Activated T-cell treated with anti-CD3 and anti-CD28 coated beads for 1 hour (primary cell): ENCODE data around the gene ARHGEF25.
"Not testable (repeated sequence)": the region's sequence is repeated elsewhere in the genome, so short reads cannot be mapped to it uniquely, and the experiment has no call there.

Experiments
- DNase-seq: peaks from one replicate; pipeline ENCODE4 v3.0.0-alpha.2; 2020; ENCODE audit warnings: low read depth

The ARHGEF25 gene

DNA sequence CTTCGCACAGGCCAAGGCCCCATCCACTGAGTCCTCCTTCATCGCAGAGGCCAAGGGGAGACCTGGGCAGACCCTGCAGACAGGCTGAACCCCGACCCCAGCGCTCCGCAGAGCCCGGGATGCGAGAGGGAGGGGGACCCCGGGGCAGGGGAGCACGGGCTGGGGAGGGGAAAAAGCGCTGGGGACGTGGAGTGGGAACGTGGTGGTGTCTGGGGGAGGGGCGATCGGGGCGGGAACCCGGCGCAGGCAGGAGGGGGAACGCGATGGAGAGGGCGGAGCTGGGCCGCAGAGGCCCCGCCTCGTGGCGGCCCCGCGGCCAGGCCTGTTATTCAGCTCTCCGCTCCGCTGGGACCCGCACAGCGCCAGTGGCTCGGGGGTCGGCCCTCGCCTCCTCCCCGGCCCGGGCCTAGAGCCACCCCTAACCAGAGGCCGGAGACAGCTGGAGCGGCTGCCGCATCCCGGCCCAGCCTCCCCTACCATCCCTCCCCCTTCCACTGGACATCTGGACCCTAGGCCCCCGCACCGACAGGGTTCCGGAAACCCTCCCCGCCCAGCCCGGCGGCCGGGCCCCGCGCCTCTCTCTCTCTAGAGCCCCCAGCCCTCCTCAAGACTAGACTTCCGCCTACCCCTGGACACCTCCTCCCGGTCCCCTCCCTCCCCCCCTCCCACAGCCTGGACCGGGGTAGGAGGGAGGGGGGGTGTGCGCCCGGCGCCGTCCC lies at the start of gene ARHGEF25:
TSS of gene ARHGEF25 (plus strand) at position 328 of the 719 bp plus-strand sequence. CDS start 460 bp downstream, outside the sequence.
- no peak for DNase-seq

DNA sequence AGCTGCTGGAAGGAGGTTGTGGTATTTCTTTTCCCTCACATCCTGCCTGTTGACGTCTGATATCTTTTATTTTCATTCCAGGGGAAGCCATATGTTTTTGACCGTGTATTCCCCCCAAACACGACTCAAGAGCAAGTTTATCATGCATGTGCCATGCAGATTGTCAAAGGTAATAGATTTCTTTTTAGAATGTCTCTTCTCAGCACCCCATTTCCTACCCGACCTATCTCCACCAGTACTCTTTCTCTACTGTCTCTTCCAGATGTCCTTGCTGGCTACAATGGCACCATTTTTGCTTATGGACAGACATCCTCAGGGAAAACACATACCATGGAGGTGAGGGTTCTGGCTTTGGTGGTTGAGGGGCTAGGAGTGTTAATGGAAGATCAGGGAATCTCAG lies 47.9 kb upstream of the ARHGEF25 start:
- DNase-seq = no peak

GRCh38 chr12:57564178-57564740 lies 47.0 kb upstream of the ARHGEF25 start:
- no peak for DNase-seq

- no peak for DNase-seq
Observed at GRCh38 chr12:57568838-57569237, 42.4 kb upstream of the ARHGEF25 start.

DNA sequence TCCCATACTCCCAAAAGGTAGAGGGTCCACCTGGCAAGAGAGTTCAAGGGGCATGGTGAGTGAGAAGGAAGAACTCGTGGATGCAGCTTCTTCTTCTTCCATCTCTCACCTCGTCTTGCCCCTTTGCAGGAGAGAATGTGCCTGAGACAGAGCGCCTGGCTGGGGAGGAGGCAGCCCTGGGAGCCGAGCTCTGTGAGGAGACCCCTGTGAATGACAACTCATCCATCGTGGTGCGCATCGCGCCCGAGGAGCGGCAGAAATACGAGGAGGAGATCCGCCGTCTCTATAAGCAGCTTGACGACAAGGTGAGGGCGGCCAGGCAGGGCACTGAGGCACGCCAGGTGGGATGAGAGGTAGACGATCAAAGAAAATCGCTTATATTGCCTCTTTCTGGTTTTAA lies 41.4 kb upstream of the ARHGEF25 start:
- DNase-seq = no peak

DNA sequence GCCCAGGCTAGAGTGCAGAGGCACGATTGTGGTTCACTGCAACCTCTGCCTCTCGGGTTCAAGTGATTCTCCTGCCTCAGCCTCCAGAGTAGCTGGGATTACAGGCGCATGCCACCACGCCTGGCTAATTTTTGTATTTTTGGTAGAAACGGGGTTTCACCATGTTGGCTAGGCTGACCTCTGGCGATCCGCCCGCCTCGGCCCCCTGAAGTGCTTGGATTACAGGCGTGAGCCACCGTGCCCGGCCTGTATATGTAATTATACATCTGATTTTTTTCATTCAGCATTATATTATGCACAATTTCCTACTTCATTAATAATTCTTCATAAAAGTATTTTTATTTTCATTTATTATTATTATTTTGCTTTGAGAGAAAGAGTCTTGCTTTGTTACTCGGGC lies 40.8 kb upstream of the ARHGEF25 start:
- DNase-seq = not testable (repeated sequence)

DNA sequence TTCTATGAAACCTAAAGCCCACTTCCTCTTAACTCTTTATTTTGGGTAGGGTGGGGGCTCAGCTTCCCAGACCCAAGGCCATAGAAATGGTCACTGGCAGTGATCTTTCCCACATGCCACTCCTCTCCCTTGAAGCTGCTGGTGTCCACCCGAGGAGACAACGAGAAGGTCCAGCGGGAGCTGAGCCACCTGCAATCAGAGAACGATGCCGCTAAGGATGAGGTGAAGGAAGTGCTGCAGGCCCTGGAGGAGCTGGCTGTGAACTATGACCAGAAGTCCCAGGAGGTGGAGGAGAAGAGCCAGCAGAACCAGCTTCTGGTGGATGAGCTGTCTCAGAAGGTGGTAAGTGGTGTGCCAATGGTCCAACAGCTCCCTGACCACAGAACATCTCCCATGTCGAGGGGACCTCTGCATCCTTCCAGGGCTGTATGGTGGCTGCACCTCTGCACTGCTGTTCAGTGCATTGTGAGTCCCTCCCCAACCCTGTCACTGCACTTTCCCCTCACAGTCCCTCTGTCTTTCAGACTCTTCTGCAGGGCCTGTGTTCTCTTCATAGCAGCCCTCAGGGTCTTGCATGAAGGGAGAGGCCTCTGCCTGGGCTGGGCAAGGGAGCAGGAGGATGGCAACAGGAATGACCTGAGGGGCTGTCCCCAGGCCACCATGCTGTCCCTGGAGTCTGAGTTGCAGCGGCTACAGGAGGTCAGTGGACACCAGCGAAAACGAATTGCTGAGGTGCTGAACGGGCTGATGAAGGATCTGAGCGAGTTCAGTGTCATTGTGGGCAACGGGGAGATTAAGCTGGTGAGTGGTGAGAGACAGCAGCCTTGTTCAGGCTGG lies 39.1 kb upstream of the ARHGEF25 start:
- no peak for DNase-seq

- DNase-seq = no peak
Observed at GRCh38 chr12:57574795-57575194, 36.4 kb upstream of the ARHGEF25 start.

DNA sequence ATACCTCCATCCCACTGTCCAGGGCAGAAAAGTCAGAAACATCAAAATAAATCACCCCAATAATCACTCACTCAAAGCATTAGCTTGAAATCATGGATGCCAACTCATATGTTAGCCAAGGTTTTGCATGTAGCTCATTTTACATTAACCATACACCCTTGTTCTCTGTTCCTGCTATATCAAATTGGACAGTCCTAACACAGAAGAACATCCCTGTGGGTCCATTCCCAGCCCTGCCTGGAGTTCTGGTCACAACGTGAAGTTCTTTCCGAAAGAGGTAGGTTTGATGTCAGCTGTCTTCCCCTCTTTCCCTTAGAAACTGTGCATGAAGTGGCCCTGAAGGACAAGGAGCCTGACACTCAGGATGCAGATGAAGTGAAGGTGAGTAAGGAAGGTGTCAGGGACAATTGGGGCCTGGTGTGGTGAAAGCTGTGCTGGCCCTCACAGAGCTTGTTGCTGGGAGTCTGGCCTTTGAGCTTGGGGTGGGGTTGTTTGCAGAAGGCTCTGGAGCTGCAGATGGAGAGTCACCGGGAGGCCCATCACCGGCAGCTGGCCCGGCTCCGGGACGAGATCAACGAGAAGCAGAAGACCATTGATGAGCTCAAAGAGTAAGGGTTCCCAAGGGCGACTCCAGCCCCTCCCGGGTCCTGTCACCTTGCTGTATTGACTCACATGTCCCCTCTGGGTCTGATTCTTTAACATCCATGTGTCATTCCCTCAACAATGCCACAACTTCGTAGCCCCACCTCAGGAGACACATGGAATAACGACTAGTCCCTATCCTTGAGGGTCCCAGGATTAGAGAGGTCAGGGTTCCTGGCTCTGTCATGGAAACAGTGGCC lies 35.2 kb upstream of the ARHGEF25 start:
- DNase-seq = no peak

- DNase-seq = no peak
Observed at GRCh38 chr12:57576613-57577160, 34.5 kb upstream of the ARHGEF25 start.

DNA sequence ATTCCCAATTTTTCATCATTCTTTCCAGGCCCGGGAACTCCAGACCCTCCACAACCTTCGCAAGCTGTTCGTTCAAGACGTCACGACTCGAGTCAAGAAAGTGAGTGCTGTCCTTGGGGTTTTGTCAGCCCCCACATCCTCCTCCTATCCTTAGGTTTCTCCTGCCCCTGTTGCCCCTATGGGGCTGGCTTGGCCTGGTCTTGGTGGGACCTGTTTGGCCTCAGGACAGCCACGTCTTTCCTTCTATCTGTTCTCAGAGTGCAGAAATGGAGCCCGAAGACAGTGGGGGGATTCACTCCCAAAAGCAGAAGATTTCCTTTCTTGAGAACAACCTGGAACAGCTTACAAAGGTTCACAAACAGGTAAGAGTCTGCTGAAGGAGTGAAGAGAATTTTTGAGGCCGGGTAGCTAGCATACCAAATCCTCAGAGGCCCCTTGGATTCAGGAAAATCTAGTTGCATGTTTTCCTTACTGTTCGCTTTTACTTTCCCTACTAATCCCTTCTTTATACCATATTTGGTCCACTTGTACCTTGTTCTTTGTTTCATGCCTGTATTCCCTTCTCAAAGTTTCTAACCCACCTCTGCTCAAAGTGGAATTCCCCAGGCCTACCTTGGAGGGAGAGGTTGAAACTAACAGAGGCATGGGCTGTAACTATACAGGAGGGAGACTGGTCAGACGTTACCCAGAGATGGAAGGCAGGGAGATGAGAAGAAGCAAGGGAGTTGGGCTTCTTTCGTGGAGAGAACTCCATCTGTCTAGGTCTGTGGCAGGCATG lies 33.1 kb upstream of the ARHGEF25 start:
- DNase-seq = no peak

DNA sequence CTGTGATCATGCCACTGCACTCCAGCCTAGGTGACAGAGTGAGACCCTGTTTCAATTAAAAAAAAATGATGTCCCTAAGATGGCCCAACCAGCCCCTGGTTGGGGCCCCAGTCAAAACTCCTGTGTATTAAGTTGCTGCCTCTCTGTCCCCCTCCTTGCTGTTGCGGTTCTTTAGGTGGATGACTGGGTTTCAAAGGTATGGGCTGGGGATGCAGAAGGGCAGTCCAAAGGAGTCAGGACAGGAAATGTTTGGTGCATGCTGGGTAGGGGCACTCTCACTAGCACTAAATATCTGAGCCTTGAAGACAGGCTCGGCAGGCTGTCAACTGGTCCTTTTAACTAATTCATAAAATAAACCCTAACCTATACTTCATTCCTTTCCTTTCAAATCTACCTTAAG lies 32.2 kb upstream of the ARHGEF25 start:
- no peak for DNase-seq

GRCh38 chr12:57579677-57580465 lies 31.4 kb upstream of the ARHGEF25 start:
- no peak for DNase-seq

DNA sequence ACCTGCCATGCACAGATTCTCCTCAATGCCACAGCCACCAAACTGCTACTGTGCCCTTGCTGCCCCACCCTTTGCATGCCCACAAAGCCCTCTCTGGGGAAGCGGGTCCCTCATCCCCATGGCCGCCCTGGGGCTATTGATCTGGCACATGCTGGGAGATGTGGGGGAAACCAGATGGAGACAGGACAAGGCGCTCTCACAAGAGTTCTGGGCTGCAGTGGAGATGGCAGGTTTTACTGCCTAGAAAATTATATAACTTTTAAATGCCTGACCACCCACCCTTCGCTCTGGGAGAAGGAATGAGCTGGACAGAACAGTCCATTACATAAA lies 30.8 kb upstream of the ARHGEF25 start:
- DNase-seq = no peak

DNA sequence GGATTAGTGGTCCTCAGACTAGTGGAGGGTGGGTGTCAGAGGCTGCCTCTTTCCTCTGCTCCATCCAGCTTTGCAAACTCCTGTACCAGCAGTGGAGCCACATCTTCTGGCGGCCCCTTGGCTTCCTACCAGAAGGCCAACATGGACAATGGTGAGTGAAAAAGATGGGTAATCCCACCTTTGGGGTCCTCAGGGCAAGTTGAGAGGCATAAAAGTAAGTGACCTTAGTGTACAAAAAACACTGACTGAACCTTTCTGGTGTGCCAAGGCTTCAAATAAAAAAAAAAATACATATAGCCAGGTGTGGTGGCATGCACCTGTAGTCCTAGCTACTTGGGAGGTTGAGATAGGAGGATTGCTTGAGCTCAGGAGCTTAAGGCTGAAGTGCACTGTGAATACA lies 29.4 kb upstream of the ARHGEF25 start:
- DNase-seq = no peak

DNA sequence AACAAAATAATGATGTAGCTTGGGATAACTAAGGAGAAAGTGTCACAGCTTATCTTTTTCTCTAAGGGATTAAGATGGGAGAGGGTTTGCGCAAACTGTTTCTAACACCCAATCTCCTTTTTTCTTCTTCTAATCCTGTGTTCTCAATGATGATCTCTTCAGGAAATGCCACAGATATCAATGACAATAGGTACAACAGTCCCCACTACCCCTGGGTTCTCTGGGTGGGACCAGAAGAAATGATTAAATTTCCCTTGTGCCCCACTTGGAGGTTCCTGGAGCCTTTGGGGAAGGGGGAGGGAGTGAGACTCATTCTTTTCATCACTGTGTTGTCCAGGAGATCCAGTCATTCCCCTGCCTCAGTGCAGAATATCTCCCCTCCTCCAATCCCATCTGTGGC lies 28.8 kb upstream of the ARHGEF25 start:
- DNase-seq = no peak

- peak; percentile 32 for DNase-seq
Observed at GRCh38 chr12:57583008-57583831, 28.0 kb upstream of the ARHGEF25 start.

- no peak for DNase-seq
Observed at GRCh38 chr12:57584050-57584449, 27.2 kb upstream of the ARHGEF25 start.

GRCh38 chr12:57584690-57585089 lies 26.5 kb upstream of the ARHGEF25 start:
- DNase-seq = no peak
